ENCODE measurements around the gene PCNX1.

PCNX1 gene

GRCh38 chr14:70947739-70948138 is 40.5 kb downstream of the PCNX1 start:
- H3K4me3 ChIP-seq (ENCODE audit: low read length): no peak overlapping the region
- no peak for DNase-seq (ENCODE audit: low read depth)
- TF ChIP-seq CTCF (conservative IDR thresholded peaks at IDR 0.05; ENCODE audit: low read length): no peak

- no peak for DNase-seq (ENCODE audit: low read depth)
- TF ChIP-seq CTCF (conservative IDR thresholded peaks at IDR 0.05; ENCODE audit: low read length): no peak
- no peak overlapping the region for H3K4me3 ChIP-seq (ENCODE audit: low read length)
Observed at GRCh38 chr14:70952485-70952884, 45.2 kb downstream of the PCNX1 start.

- H3K4me3 ChIP-seq (ENCODE audit: low read length): no peak overlapping the region
- no peak for DNase-seq (ENCODE audit: low read depth)
- TF ChIP-seq CTCF (conservative IDR thresholded peaks at IDR 0.05; ENCODE audit: low read length): no peak
Observed at GRCh38 chr14:70954068-70954467, 46.8 kb downstream of the PCNX1 start.

- no peak overlapping the region for H3K4me3 ChIP-seq (ENCODE audit: low read length)
- TF ChIP-seq CTCF (conservative IDR thresholded peaks at IDR 0.05; ENCODE audit: low read length): peak; percentile 81
- DNase-seq (ENCODE audit: low read depth): peak; percentile 40
Observed at GRCh38 chr14:70955543-70956480, 48.6 kb downstream of the PCNX1 start.

GRCh38 chr14:70956511-70956910 is 49.3 kb downstream of the PCNX1 start:
- TF ChIP-seq CTCF (conservative IDR thresholded peaks at IDR 0.05; ENCODE audit: low read length): no peak
- DNase-seq (ENCODE audit: low read depth): no peak
- H3K4me3 ChIP-seq (ENCODE audit: low read length): no peak overlapping the region

- TF ChIP-seq CTCF (conservative IDR thresholded peaks at IDR 0.05; ENCODE audit: low read length): no peak
- DNase-seq (ENCODE audit: low read depth): no peak
- no peak overlapping the region for H3K4me3 ChIP-seq (ENCODE audit: low read length)
Observed at GRCh38 chr14:70957710-70958109, 50.5 kb downstream of the PCNX1 start.

GRCh38 chr14:70962935-70963334 is 55.7 kb downstream of the PCNX1 start:
- no peak for DNase-seq (ENCODE audit: low read depth)
- no peak overlapping the region for H3K4me3 ChIP-seq (ENCODE audit: low read length)
- no peak for TF ChIP-seq CTCF (conservative IDR thresholded peaks at IDR 0.05; ENCODE audit: low read length)
